Stimulated activated CD8-positive, alpha-beta memory T cell treated with anti-CD3 and anti-CD28 coated beads, Interleukin-2, amount 100 ng/mL, for 48 hours (primary cell): ENCODE measurements around the gene C12orf56.

Source experiments
- DNase-seq, 2 donors: peaks; one replicate each; pipeline ENCODE4 v3.0.0-alpha.2; 2020; ENCODE audit warnings: low read depth in 2 of 2

C12orf56 gene

GRCh38 chr12:64390275-64390851, at the start of gene C12orf56:
Gene C12orf56 (minus strand): TSS chr12:64390758. CDS start chr12:64390565, 193 bp downstream.
- DNase-seq: no peak

GRCh38 chr12:64440100-64440499, 49.5 kb upstream of the C12orf56 start:
- DNase-seq: no peak

GRCh38 chr12:64433915-64434314, 43.4 kb upstream of the C12orf56 start:
- no peak for DNase-seq

- DNase-seq: no peak
Measured at GRCh38 chr12:64431791-64432190, 41.2 kb upstream of the C12orf56 start.

DNA sequence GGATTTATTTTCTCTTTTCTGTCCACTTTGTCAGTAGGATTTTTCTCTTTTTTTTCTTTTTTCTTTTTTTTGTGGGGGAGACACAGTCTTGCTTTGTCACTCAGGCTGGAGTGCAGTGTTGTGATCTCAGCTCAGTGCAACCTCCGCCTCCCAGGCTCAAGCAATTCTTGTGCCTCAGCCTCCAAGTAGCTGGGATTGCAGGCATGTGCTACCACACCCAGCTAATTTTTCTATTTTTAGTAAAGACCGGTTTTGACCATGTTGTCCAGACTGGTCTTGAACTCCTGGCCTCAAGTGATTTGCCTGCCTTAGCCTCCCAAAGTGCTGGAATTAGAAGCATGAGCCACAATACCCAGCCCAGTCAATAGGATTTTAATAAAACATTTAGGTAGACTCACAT, 40.3 kb upstream of the C12orf56 start:
- no peak for DNase-seq

GRCh38 chr12:64428956-64429355, 38.4 kb upstream of the C12orf56 start:
- no peak for DNase-seq

DNA sequence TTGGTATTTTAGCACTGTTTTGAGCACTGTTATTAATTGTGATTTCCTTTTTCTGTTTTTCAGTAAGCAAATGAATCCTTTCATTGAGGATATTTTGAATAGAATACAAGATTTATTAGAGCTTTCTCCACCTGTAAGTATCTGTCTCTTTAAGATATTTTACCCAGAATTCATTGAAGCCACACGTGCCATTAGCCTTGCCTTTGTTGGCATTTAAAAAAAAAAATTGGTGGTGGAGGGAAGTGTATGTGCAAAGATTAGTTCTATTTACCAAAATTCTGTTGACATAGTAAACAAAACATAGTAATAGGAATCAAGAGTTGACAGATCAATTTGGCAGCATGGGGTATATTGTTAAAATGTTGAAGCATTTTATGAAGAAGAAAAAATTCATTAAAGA, 37.4 kb upstream of the C12orf56 start:
- DNase-seq: no peak

DNA sequence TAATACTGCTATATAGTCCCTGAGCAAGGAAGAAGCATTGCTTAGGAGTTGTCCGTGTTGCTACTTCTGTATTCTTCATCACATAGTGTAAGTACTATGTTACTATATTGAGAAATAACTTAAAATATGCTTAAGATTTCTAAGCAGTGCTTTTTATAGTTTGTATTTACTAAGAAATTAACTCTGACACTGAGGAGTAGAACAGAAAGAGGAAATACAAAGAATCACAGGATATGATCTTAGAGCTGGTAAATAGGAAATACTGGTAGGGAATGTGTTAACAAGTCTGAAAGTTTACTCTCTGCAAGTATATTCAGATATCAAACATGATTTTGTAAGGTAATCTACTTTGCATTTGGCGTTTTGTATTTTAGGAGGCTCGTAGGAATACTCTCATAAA, 29.1 kb upstream of the C12orf56 start:
- DNase-seq: no peak

GRCh38 chr12:64418209-64418608, 27.7 kb upstream of the C12orf56 start:
- DNase-seq: no peak

- DNase-seq: no peak
Measured at GRCh38 chr12:64413884-64414283, 23.3 kb upstream of the C12orf56 start.

DNA sequence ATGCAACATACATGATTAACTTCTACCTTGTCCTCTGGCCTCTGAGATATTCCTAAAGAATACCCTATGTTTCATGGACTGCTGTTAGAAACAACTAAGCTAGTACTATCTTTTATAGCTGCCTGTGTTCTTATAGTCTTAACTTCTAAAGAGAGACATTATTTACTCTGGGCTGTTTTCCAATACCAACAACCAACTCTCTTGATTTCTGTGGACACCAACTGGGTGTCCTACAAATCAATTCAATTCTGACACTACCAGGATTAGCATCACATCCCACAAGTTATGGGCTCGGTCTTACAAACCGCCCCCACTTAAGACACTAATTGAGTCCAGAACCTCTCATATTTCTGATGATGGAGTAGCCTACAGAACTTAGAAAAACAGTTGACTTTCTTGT, 21.9 kb upstream of the C12orf56 start:
- no peak for DNase-seq

- DNase-seq: no peak
Measured at GRCh38 chr12:64411427-64411826, 20.9 kb upstream of the C12orf56 start.

DNA sequence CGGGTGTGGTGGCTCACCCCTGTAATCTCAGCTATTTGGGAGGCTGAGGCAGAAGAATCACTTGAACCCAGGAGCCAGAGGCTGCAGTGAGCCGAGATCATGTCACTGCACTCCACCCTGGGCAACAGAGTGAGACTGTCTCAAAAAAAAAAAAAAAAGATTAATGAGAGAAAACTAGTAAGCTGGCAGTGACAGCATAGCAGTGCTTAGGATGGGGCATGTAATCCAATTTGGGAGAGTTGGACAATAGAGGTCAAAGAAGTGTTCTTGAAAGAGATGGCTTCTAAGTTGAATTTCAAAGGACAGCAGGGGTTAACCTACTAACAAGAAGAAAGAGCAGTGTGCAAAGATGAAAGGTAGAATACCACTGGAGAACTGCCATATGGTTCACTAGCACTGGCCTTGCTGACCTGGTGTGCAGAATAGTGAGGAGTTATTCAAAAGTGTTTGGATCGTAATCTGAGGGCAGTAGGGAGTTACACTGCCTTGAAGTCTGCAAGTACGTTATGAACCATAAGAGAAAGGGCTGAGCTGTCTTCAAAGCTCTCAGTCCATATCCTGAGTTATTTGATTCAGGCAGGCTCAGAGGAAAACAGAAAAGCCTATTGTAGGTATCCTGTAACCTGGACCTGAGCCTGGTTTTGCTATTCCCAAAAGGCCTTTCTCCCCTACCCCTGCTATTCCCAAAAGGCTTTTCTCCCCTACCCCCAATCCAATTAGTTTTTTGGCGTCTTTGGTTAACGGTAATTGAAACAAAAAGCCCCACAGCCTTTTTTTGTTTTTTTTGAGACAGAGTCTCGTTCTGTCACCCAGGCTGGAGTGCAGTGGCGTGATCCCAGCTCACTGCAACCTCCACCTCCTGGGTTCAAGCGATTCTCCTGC, 17.0 kb upstream of the C12orf56 start:
- DNase-seq: no peak

DNA sequence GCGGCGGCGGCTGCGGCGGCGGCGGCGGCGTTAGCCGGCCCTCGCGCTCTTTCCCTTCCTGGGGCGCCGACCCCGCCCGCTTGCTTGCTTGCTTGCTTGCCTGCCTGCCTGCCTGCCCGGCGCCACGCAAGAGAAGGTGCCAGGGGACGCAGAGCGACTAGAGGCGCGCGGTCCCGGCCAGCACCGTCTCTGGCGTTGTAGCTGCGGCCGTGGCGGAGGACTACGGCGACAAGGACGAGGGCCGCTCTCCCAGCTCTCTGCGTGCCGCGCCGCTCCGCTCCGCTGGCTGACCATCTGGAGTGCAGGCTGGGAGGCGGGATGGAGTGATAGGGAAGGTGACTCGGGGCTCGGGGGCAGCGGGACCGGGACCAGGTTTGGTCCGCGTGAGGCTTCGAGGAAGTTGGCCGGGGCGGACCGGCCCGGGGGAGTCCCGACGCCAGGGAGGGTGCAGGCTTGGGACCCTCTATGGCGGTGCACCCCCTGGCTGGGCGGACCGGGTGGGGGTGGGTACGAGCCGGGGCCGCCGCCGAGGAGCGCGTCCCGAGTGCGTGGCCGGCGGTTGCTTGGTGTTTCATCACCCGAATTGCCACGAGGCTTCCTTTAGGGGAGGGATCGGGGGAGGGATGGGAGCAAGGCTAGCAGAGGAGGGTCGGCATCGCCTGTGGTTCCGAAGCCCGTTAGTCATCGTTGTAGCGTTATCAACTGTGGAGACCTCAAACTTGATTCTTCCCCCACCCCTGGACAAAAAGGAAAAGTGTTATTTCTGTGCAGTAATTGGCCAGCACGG, 14.1 kb upstream of the C12orf56 start:
- DNase-seq: peak; percentile 51 to 58

DNA sequence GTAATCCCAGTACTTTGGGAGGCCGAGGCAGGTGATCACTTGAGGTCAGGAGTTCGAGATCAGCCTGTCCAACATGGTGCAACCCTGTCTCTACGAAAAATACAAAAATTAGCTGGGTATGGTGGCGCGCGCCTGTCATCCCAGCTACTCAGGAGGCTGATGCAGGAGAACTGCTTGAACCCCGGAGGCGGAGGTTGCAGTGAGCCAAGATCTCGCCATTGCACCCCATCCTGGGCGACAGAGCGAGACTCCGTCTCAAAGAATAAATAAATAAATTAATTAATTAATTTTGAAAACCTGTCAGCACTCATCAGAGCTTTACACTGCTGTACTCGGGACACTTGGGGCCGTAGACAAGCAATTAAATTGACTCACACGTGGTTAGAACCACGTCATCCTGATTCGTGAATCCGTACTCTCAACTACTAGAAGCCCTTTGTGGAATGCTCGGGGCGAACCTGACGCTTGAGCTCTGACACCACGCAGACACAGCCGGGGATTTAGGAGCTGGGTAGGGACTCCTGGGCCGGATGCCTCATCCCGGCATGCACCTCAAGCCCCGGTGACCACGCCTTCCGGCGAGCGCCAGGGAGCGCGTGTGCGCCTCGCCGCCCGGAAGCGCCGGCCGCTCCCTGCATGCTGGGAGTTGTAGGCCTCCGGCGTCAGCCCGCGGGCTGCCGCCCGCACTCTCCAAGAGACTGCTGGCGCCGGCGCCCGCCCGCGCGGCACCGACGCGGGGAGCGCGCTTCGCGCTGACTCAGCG, 13.3 kb upstream of the C12orf56 start, which contains the start of gene XPOT:
XPOT (plus strand) TSS at position 686 of the 763 bp plus-strand sequence. CDS start 5,644 bp downstream, outside the sequence.
- peak; percentile 86 to 88 for DNase-seq

GRCh38 chr12:64402181-64402580, 11.6 kb upstream of the C12orf56 start:
- no peak for DNase-seq

DNA sequence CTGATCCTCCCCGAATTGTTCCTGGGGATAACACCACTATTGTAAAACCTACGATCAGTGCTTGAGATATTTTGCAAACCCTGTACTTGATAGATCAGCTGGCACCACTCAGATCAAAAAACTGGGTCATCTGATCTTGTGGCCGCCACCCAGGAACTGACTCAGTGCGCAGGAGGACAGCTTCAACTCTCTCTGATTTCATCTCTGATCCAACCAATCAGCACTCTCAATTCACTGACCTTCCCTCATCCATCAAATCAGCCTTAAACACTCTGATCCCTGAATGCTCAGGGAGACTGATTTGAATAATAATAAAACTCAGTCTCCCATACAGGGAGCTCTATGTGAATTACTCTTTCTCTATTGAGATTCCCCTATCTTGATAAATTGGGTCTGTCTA, 9.5 kb upstream of the C12orf56 start:
- no peak for DNase-seq

DNA sequence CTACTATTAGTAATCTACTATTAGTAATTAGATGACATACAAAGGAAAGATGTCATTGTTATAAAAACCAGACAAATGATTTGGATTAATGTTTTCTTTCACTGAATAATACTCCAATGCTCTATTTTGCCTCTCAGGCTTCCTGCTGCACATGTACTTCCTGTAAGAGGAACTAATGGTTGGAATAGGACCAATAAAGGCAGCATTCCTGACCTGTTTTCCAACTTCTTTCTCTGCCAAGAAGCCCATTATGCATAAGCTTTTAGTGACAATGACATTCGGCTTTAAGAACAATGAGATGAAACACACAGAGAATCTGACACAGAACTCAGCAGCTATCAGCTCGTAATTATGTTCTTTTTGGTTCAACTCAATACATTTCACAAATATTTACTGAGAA, 5.2 kb upstream of the C12orf56 start:
- no peak for DNase-seq

GRCh38 chr12:64392221-64392620, 1.7 kb upstream of the C12orf56 start:
- DNase-seq: no peak

- DNase-seq: no peak
Measured at GRCh38 chr12:64389154-64389553, 1.4 kb downstream of the C12orf56 start.

DNA sequence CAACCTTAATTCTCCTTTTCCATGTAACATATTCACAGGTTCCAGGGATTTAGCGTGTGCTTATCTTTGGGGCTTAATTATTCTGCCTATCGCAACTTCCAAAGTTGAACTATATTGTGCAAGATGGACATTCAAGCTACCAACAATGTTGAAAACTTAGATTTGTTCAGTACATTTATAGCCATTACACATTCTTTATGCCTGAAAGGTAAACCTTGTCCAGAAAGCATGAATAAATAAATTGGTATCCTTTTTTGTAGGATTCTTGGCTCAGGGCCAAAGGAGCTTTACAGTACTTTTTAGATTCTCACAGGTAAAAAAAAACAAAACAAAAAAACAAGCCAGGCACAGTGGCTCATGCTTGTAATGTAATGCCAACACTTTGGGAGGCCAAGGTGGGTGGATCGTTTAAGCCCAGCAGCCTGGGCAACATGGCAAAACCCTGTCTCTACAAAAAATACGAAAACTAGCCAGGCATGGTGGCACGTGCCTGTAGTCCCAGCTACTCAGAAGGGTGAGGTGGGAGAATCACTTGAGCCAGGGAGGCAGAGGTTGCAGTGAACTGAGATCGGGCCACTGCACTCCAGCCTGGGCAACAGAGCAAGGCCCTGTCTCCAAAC, 3.3 kb downstream of the C12orf56 start:
- DNase-seq: no peak
